Smooth muscle cell (in vitro differentiated cells): ENCODE results near the gene DENND10. TPM values are rescaled to one million over a fixed set of nuclear protein-coding genes. Genes with fewer than 3 reads are reported as not detected.
"Not testable (repeated sequence)": the region's sequence is repeated elsewhere in the genome, so short reads cannot be mapped to it uniquely, and the experiment has no call there.

ENCODE experiments used
- DNase-seq: peaks from one replicate; lab custom pipeline; 2025; ENCODE audit not compliant: unreplicated experiment; lab: John Stamatoyannopoulos, UW
- H2AFZ ChIP-seq: fragments of 200-600 bp; sonication (generic); 2 replicates; pipeline ENCODE4 v1.6.0; 2016; ENCODE audit warnings: antibody characterized with exemption, low read depth, mild to moderate bottlenecking
- H3F3A ChIP-seq: fragments of 200-600 bp; sonication (generic); 2 replicates; pipeline ENCODE4 v1.6.0; 2017; ENCODE audit warnings: antibody characterized with exemption, low read depth
- H3K27ac ChIP-seq: fragments of 200-600 bp; sonication (generic); 2 replicates; pipeline ENCODE4 v1.5.1; 2016; ENCODE audit warnings: low read depth, mild to moderate bottlenecking
- H3K27me3 ChIP-seq: fragments of 200-600 bp; sonication (generic); 2 replicates; pipeline ENCODE4 v1.6.1; 2016; ENCODE audit warnings: low read depth, mild to moderate bottlenecking
- H3K36me3 ChIP-seq: fragments of 200-600 bp; sonication (generic); 2 replicates; pipeline ENCODE4 v1.5.1; 2016; ENCODE audit warnings: low read depth
- H3K4me1 ChIP-seq: fragments of 200-600 bp; sonication (generic); 2 replicates; pipeline ENCODE4 v1.5.1; 2016; ENCODE audit warnings: low read depth
- H3K4me2 ChIP-seq: fragments of 200-600 bp; sonication (generic); 2 replicates; pipeline ENCODE4 v1.6.0; 2016; ENCODE audit warnings: mild to moderate bottlenecking
- H3K4me3 ChIP-seq: fragments of 200-600 bp; sonication (generic); 2 replicates; pipeline ENCODE4 v1.5.1; 2016; ENCODE audit warnings: mild to moderate bottlenecking
- H3K79me2 ChIP-seq: fragments of 200-600 bp; sonication (generic); 2 replicates; pipeline ENCODE4 v1.6.0; 2016; ENCODE audit warnings: low read depth, mild to moderate bottlenecking
- H3K9ac ChIP-seq: fragments of 200-600 bp; sonication (generic); 2 replicates; pipeline ENCODE4 v1.6.0; 2016; ENCODE audit warnings: low read depth
- H3K9me3 ChIP-seq: fragments of 200-600 bp; sonication (generic); replicated peaks from 2 replicates; pipeline ENCODE4 v1.5.1; 2016; ENCODE audit warnings: low read depth
- H4K20me1 ChIP-seq: fragments of 200-600 bp; sonication (generic); 2 replicates; pipeline ENCODE4 v1.6.0; 2016; ENCODE audit warnings: low read depth
- CTCF ChIP-seq: fragments of 200-600 bp; sonication (generic); IDR thresholded peaks from 2 replicates; pipeline ENCODE4 v1.5.1; 2017; ENCODE audit warnings: borderline replicate concordance, mild to moderate bottlenecking, antibody characterized with exemption; ENCODE audit not compliant: insufficient read depth, poor library complexity, severe bottlenecking
- WGBS: methylation state at CpG from one replicate; pipeline ENCODE4 v1.1.7; 2016; ENCODE audit warnings: low lambda C conversion rate; 5-methylcytosine and 5-hydroxymethylcytosine counted together
- polyA plus RNA-seq: library from polyadenylated mRNA; unstranded; fragments of >200 nt; fragmentation: Nextera tagmentation; extraction: Ambion mirVana; gene quantifications from 2 replicates; pipeline ENCODE4 v1.2.1, GENCODE V29; 2016
- total RNA-seq: library from RNA; depleted of rRNA; stranded (reverse); fragments of >200 nt; gene quantifications from 2 replicates; pipeline ENCODE4 v1.2.3, GENCODE V29; 2014

Gene DENND10
- total and polyA plus RNA-seq, 2 experiments from 2014 or later: 45.1 to 57.2 TPM

GRCh38 chr10:119177708-119178371 lies 73.9 kb downstream of the DENND10 start:
- peaks cover 6% of the 10 kb centered on the region for H3F3A ChIP-seq
- peak overlapping the region; percentile 79 for H3K9ac ChIP-seq
- peak overlapping the region; percentile 81 for H3K27ac ChIP-seq
- H3K36me3 ChIP-seq: no peaks in the 10 kb centered on the region
- peak overlapping the region; percentile 96 for H3K4me2 ChIP-seq
- H2AFZ ChIP-seq: peak overlapping the region; percentile 82
- TF ChIP-seq CTCF: no peak
- 17% methylated on average over 21 of the region's 21 CpGs for WGBS
- H4K20me1 ChIP-seq: peaks cover 4% of the 10 kb centered on the region
- no peaks in the 10 kb centered on the region for H3K9me3 ChIP-seq
- H3K27me3 ChIP-seq: no peaks in the 10 kb centered on the region
- H3K4me3 ChIP-seq: peak overlapping the region; percentile 75
- H3K79me2 ChIP-seq: peaks cover 45% of the 10 kb centered on the region
- DNase-seq: no peak
- H3K4me1 ChIP-seq: peaks cover 15% of the 10 kb centered on the region

- Histone ChIP-seq H3K79me2 (peaks cover 44% of the 10 kb centered on the region), H3K4me1 (peaks cover 15% of the 10 kb centered on the region), H4K20me1 (peaks cover 4% of the 10 kb centered on the region), H3K9ac (peak within 1 kb of the TSS; percentile 79), H3K4me2 (peak within 1 kb of the TSS; percentile 96), H3K9me3 (no peaks in the 10 kb centered on the region), H3K27me3 (no peaks in the 10 kb centered on the region), H3K4me3 (peak within 1 kb of the TSS; percentile 75), H3K36me3 (no peaks in the 10 kb centered on the region), H3K27ac (peak within 1 kb of the TSS; percentile 81), H2AFZ (peak within 1 kb of the TSS; percentile 82), H3F3A (peaks cover 6% of the 10 kb centered on the region)
- no peak for TF ChIP-seq CTCF
- DNase-seq: peak; percentile 91
- WGBS: 1% methylated on average over 42 of the region's 45 CpGs
Observed at GRCh38 chr10:119178372-119179119, 74.6 kb downstream of the DENND10 start, which contains the start of gene PRDX3. TSS of gene PRDX3 (minus strand) at chr10:119178812. CDS start at chr10:119178790, 22 bp downstream.

- not testable (repeated sequence) for H4K20me1 ChIP-seq, H3K36me3 ChIP-seq, H3K9ac ChIP-seq, H3K27me3 ChIP-seq, H2AFZ ChIP-seq, H3K27ac ChIP-seq, H3K9me3 ChIP-seq, DNase-seq, H3K4me3 ChIP-seq, H3F3A ChIP-seq, H3K4me2 ChIP-seq
- Histone ChIP-seq H3K4me1 (peaks cover 15% of the 10 kb centered on the region), H3K79me2 (peaks cover 22% of the 10 kb centered on the region)
- WGBS: 99% methylated on average over 7 of the region's 7 CpGs
Observed at GRCh38 chr10:119180850-119181400, 77.0 kb downstream of the DENND10 start.

- peaks cover under 1% of the 10 kb centered on the region for H3F3A ChIP-seq
- no peaks in the 10 kb centered on the region for H4K20me1 ChIP-seq
- H3K9ac ChIP-seq: no peak overlapping the region
- no peak overlapping the region for H2AFZ ChIP-seq
- no peak for DNase-seq
- no peak for TF ChIP-seq CTCF
- no peaks in the 10 kb centered on the region for H3K79me2 ChIP-seq
- peaks cover 3% of the 10 kb centered on the region for H3K4me1 ChIP-seq
- no peak overlapping the region for H3K4me3 ChIP-seq
- H3K4me2 ChIP-seq: no peak overlapping the region
- no peaks in the 10 kb centered on the region for H3K27me3 ChIP-seq
- no peak overlapping the region for H3K27ac ChIP-seq
- no peaks in the 10 kb centered on the region for H3K36me3 ChIP-seq
- H3K9me3 ChIP-seq: no peaks in the 10 kb centered on the region
- 94% methylated on average over 9 of the region's 9 CpGs for WGBS
Observed at GRCh38 chr10:119183664-119184412, 79.9 kb downstream of the DENND10 start.
